WERI-Rb-1 (cell line): ENCODE measurements around the gene KAZN.

Experiments
- DNase-seq: peaks from one replicate; pipeline ENCODE4 v3.0.0-alpha.2; 2020
- H3K27ac ChIP-seq: fragments of 250-450 bp; sonication (Bioruptor Pico); 2 replicates; pipeline ENCODE4 v1.5.1; 2020; ENCODE audit warnings: mild to moderate bottlenecking, moderate library complexity
- H3K27me3 ChIP-seq: fragments of 250-450 bp; sonication (Bioruptor Pico); 2 replicates; pipeline ENCODE4 v1.5.1; 2021; ENCODE audit warnings: mild to moderate bottlenecking, low read depth, moderate library complexity; ENCODE audit not compliant: insufficient read depth, severe bottlenecking
- H3K36me3 ChIP-seq: fragments of 250-450 bp; sonication (Bioruptor Pico); 2 replicates; pipeline ENCODE4 v1.5.1; 2020; ENCODE audit warnings: mild to moderate bottlenecking, moderate library complexity
- H3K4me3 ChIP-seq: 2 replicates; pipeline ENCODE4 v1.5.1; 2011; ENCODE audit warnings: low read depth, mild to moderate bottlenecking, control low read depth, low read length
- H3K9me3 ChIP-seq: fragments of 250-450 bp; sonication (Bioruptor Pico); 2 replicates; pipeline ENCODE4 v1.5.1; 2021; ENCODE audit warnings: mild to moderate bottlenecking, moderate library complexity; ENCODE audit not compliant: severe bottlenecking
- CTCF ChIP-seq: IDR thresholded peaks from 2 replicates; pipeline ENCODE4 v1.5.1; 2011; ENCODE audit warnings: low read depth, mild to moderate bottlenecking, control low read depth, inconsistent platforms, low read length

KAZN gene

GRCh38 chr1:14804626-14805025, 206.1 kb downstream of the KAZN start:
- Histone ChIP-seq H3K36me3 (no peaks in the 10 kb centered on the region), H3K9me3 (peaks cover 12% of the 10 kb centered on the region), H3K27ac (no peak overlapping the region), H3K27me3 (no peaks in the 10 kb centered on the region), H3K4me3 (no peak overlapping the region)
- peak; percentile 45 for DNase-seq
- peak; percentile 89 for TF ChIP-seq CTCF

DNA sequence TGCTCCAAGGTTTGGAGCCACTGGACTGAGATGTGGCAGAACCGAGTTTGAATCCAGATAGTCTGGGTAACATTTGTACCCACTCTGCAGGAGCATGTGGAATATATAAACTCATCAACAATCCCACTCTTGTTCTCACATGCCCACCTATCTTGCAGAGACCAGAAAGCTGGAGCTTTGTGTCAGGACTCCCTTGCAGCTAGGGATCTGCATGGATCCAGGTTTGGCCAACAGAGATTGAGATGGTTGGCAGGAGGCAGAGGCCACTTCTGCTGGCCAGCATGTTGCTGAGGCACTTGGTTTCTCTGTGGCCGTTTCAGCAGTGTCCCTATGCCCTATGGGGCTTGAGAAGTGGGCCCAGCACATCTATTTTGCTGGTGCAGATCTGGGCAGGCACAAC, 208.3 kb downstream of the KAZN start:
- Histone ChIP-seq H3K27me3 (no peaks in the 10 kb centered on the region), H3K36me3 (no peaks in the 10 kb centered on the region), H3K4me3 (no peak overlapping the region), H3K9me3 (peaks cover 12% of the 10 kb centered on the region), H3K27ac (no peak overlapping the region)
- TF ChIP-seq CTCF = no peak
- no peak for DNase-seq

DNA sequence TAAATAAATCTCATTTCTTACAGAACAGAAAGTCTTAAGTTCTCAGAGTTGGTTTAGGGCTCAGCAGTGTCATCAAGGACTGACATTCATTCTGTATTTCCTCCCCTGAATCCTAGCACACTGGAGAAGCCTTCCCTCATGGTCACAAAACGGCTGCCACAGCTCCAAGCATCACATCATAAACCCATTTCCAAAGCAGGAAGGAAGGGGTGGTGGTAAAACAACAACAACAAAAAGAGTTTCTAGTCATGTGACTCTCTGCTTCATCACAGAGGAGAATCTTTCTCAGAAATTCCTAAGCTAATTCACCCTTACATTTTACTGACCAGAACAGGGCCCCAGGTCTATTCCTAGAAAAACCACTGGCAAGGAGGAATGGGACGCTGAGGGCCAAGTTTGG, 210.3 kb downstream of the KAZN start:
- H3K9me3 ChIP-seq = peaks cover 12% of the 10 kb centered on the region
- no peak overlapping the region for H3K27ac ChIP-seq
- H3K36me3 ChIP-seq = no peaks in the 10 kb centered on the region
- H3K27me3 ChIP-seq = no peaks in the 10 kb centered on the region
- H3K4me3 ChIP-seq = no peak overlapping the region
- TF ChIP-seq CTCF = no peak
- no peak for DNase-seq

DNA sequence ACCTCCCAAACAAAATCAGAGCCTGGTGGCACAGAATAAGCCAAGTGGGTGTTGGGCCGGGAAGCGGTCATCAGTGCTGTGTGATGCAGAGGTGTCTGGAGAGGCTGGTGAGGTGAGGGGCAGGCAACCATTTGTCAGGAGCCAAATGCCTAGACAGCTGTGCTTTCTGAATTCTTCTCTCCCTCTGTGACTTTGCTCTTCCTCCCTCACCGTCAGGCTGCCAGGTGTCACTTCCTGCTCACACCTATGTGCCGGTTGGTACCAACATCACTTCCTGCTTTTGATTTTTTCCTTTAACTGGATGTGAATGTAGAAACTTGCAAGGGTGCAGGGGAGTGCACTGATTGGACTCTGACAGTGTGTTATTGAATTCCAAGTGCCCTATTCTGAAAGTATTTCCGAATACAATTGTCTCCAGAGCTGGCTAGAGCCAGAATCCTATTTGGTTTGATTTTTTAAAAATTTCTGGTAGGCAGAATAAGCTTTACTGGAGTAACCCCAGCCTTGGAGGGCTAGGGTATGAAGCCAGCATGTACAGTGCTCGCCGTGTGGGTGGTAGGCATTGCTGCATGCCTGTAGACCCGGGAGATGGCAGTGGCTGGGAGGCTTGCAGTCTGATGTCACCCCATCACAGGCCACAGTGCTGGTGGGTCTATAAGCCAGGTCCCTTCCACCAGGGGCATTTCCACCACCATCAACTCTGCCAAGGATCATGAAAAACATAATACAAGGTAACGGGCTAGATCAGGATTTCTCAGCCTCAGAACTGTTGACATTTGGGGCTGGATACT, 210.9 kb downstream of the KAZN start:
- Histone ChIP-seq H3K27me3 (no peaks in the 10 kb centered on the region), H3K9me3 (peaks cover 12% of the 10 kb centered on the region), H3K4me3 (no peak overlapping the region), H3K36me3 (no peaks in the 10 kb centered on the region), H3K27ac (no peak overlapping the region)
- DNase-seq = no peak
- no peak for TF ChIP-seq CTCF

DNA sequence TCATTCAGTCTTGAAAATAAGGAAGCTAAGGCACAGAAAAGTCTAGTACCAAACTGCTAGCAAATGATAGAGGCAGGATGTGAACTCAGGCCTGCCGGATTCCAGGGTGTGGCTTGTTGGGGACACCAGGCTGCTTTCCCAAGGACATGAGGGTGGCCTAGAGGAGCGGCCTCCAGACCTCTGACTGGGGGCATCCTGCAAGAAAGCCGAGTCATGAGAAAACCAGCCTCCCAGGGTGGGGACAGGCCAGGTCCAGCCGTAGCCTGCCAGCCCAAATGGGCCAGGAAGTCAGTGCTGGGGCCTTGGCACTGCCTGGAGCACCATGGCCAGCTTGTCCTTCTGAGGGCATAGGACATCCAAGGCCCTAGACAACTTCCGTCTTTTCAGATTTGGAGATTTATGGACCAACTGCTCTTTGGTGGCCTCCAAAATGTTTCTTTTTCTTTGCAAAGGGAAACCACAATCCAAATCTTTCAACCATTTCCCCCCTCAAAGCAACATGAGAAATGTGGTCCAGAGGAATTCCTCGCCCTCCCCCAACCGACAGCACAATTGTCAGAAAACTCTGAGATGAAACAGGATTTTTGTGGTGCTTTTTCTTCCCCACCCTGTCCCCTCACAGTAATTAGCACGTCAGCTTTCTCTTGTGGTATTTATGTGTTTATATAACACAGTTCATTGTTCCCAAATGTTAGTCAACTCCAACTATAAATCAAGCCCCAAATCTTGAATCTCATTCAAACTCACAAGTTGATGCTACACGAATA, 212.3 kb downstream of the KAZN start:
- no peaks in the 10 kb centered on the region for H3K36me3 ChIP-seq
- no peak for DNase-seq
- H3K27me3 ChIP-seq = no peaks in the 10 kb centered on the region
- peaks cover 12% of the 10 kb centered on the region for H3K9me3 ChIP-seq
- no peak for TF ChIP-seq CTCF
- no peak overlapping the region for H3K4me3 ChIP-seq
- no peak overlapping the region for H3K27ac ChIP-seq
